SU-DHL-6 (cell line): ENCODE data around the gene FHIP1B.

ENCODE experiments used
- H2AFZ ChIP-seq: fragments of 200-600 bp; sonication (generic); 2 replicates; pipeline ENCODE4 v1.6.1; 2014; ENCODE audit warnings: low read depth, mild to moderate bottlenecking, moderate library complexity, mixed read lengths, antibody characterized with exemption, low read length; ENCODE audit not compliant: severe bottlenecking
- H3F3A ChIP-seq: fragments of 200-600 bp; shearing (Covaris generic); 2 replicates; pipeline ENCODE4 v1.6.0; 2016; ENCODE audit warnings: antibody characterized with exemption, mild to moderate bottlenecking; ENCODE audit not compliant: insufficient read depth
- H3K27ac ChIP-seq: fragments of 200-600 bp; sonication (generic); 2 replicates; pipeline ENCODE4 v1.5.1; 2016; ENCODE audit warnings: low read depth, mild to moderate bottlenecking, low read length, moderate library complexity, mixed read lengths
- H3K27me3 ChIP-seq: fragments of 200-600 bp; sonication (generic), shearing (Covaris generic); 2 replicates; pipeline ENCODE4 v1.6.0; 2014; ENCODE audit warnings: mild to moderate bottlenecking, low read length
- H3K36me3 ChIP-seq: fragments of 200-600 bp; sonication (generic); 2 replicates; pipeline ENCODE4 v1.6.1; 2014; ENCODE audit warnings: mild to moderate bottlenecking, low read length, mixed read lengths
- H3K4me2 ChIP-seq: fragments of 300-600, 200-600 bp; shearing (Covaris generic), sonication (generic); 2 replicates; pipeline ENCODE4 v1.6.0; 2014; ENCODE audit warnings: low read length, low read depth, mild to moderate bottlenecking; ENCODE audit not compliant: poor library complexity, severe bottlenecking
- H3K4me3 ChIP-seq: fragments of 200-600 bp; sonication (generic); 2 replicates; pipeline ENCODE4 v1.5.1; 2014; ENCODE audit warnings: antibody characterized with exemption, low read length, mild to moderate bottlenecking, mixed read lengths; ENCODE audit not compliant: insufficient read depth, poor library complexity, severe bottlenecking
- H3K79me2 ChIP-seq: fragments of 200-600 bp; sonication (generic); 2 replicates; pipeline ENCODE4 v1.6.1; 2014; ENCODE audit warnings: mild to moderate bottlenecking, low read length, moderate library complexity; ENCODE audit not compliant: insufficient read depth
- H3K9ac ChIP-seq: fragments of 200-600 bp; sonication (generic); 2 replicates; pipeline ENCODE4 v1.7.0; 2014; ENCODE audit warnings: mild to moderate bottlenecking, low read length
- H3K9me2 ChIP-seq: fragments of 200-600 bp; sonication (generic); replicated peaks from 2 replicates; pipeline ENCODE4 v1.6.1; 2014; ENCODE audit warnings: low read length; ENCODE audit not compliant: insufficient read depth
- H3K9me3 ChIP-seq: fragments of 200-600 bp; sonication (generic); 2 replicates; pipeline ENCODE4 v1.6.1; 2014; ENCODE audit warnings: low read length, mixed read lengths; ENCODE audit not compliant: insufficient read depth
- H4K20me1 ChIP-seq: fragments of 200-600 bp; sonication (generic); 2 replicates; pipeline ENCODE4 v1.6.1; 2014; ENCODE audit warnings: low read depth, mild to moderate bottlenecking, antibody characterized with exemption, low read length, moderate library complexity, mixed read lengths
- CTCF ChIP-seq: fragments of 200-600 bp; sonication (generic); IDR thresholded peaks from one replicate; pipeline ENCODE4 v1.5.1; 2017; ENCODE audit warnings: antibody characterized with exemption, mild to moderate bottlenecking, low read length, moderate library complexity; ENCODE audit not compliant: insufficient read depth, poor library complexity, severe bottlenecking
- EZH2phosphoT487 ChIP-seq: fragments of 200-600 bp; sonication (generic), shearing (Covaris generic); conservative IDR thresholded peaks from 2 replicates; pipeline ENCODE4 v1.6.1; 2018; ENCODE audit warnings: mild to moderate bottlenecking, antibody characterized with exemption, low read length, moderate library complexity, mixed read lengths

Gene FHIP1B

GRCh38 chr11:6205366-6205765 is 29.1 kb downstream of the FHIP1B start, which contains the start of gene C11orf42:
Gene C11orf42 (plus strand): TSS chr11:6205557. CDS start chr11:6205616, 59 bp downstream.
- Histone ChIP-seq H3K4me3 (no peak within 1 kb of the TSS), H3F3A (no peaks in the 10 kb centered on the region), H4K20me1 (no peaks in the 10 kb centered on the region), H3K4me2 (no peak within 1 kb of the TSS), H3K9ac (no peak within 1 kb of the TSS), H3K27me3 (no peaks in the 10 kb centered on the region), H3K9me3 (no peaks in the 10 kb centered on the region), H3K36me3 (no peaks in the 10 kb centered on the region), H3K27ac (no peak within 1 kb of the TSS), H3K9me2 (no peaks in the 10 kb centered on the region), H2AFZ (no peak within 1 kb of the TSS), H3K79me2 (no peaks in the 10 kb centered on the region)
- TF ChIP-seq CTCF (no peak), EZH2phosphoT487 (no peak)

- TF ChIP-seq EZH2phosphoT487 (no peak), CTCF (no peak)
Measured at GRCh38 chr11:6204706-6205105, 29.7 kb downstream of the FHIP1B start.

GRCh38 chr11:6203327-6203726 is 31.1 kb downstream of the FHIP1B start:
- TF ChIP-seq EZH2phosphoT487 = no peak
- no peak for TF ChIP-seq CTCF
- no peaks in the 10 kb centered on the region for H3K9me3 ChIP-seq
- H3K36me3 ChIP-seq = no peaks in the 10 kb centered on the region
- no peaks in the 10 kb centered on the region for H3K79me2 ChIP-seq
- H3K27me3 ChIP-seq = no peaks in the 10 kb centered on the region
- no peak overlapping the region for H3K4me3 ChIP-seq
- H3F3A ChIP-seq = no peaks in the 10 kb centered on the region
- no peak overlapping the region for H2AFZ ChIP-seq
- H3K9me2 ChIP-seq = no peaks in the 10 kb centered on the region
- H4K20me1 ChIP-seq = no peaks in the 10 kb centered on the region
- H3K27ac ChIP-seq = no peak overlapping the region
- no peak overlapping the region for H3K4me2 ChIP-seq
- no peak overlapping the region for H3K9ac ChIP-seq

More at GRCh38 chr11:6204706-6205105, 29.7 kb downstream of the FHIP1B start:
- no peak overlapping the region for H2AFZ ChIP-seq
- H3K27me3 ChIP-seq = no peaks in the 10 kb centered on the region
- no peak overlapping the region for H3K4me3 ChIP-seq
- H3K9ac ChIP-seq = no peak overlapping the region
- H3K27ac ChIP-seq = no peak overlapping the region
- H3K4me2 ChIP-seq = no peak overlapping the region
- H4K20me1 ChIP-seq = no peaks in the 10 kb centered on the region
- no peaks in the 10 kb centered on the region for H3K9me2 ChIP-seq
- H3K79me2 ChIP-seq = no peaks in the 10 kb centered on the region
- no peaks in the 10 kb centered on the region for H3F3A ChIP-seq
- no peaks in the 10 kb centered on the region for H3K36me3 ChIP-seq
- H3K9me3 ChIP-seq = no peaks in the 10 kb centered on the region
